ENCODE data around the gene UIMC1. TPM values are rescaled to one million over a fixed set of nuclear protein-coding genes. Genes with fewer than 3 reads are reported as not detected.

Gene UIMC1
- total and polyA plus RNA-seq, 2 experiments from 2014 or later: 25.3 to 30.8 TPM

- no peak overlapping the region for H3K4me3 ChIP-seq
- DNase-seq (ENCODE audit: low read depth in 1 of 2, low spot score in 1 of 2): no peak
These were observed 119.2 kb downstream of the UIMC1 start for GRCh38 chr5:176887252-176887849.

GRCh38 chr5:176886336-176887251 lies 120.0 kb downstream of the UIMC1 start:
- Histone ChIP-seq H3K4me3 (no peak overlapping the region), H3K4me1 (ENCODE audit: low read depth) (no peaks in the 10 kb centered on the region), H3K27ac (no peak overlapping the region), H3K27me3 (no peaks in the 10 kb centered on the region), H3K36me3 (no peaks in the 10 kb centered on the region), H3K9me3 (ENCODE audit: low read depth) (no peaks in the 10 kb centered on the region)
- DNase-seq (ENCODE audit: low read depth in 1 of 2, low spot score in 1 of 2): no peak
- TF ChIP-seq CTCF (IDR thresholded peaks at IDR 0.05; ENCODE audit: low read depth, low read length): no peak

More at GRCh38 chr5:176887252-176887849, 119.2 kb downstream of the UIMC1 start:
- H3K9me3 ChIP-seq (ENCODE audit: low read depth): no peaks in the 10 kb centered on the region
- no peak for TF ChIP-seq CTCF (IDR thresholded peaks at IDR 0.05; ENCODE audit: low read depth, low read length)
- no peaks in the 10 kb centered on the region for H3K27me3 ChIP-seq
- H3K27ac ChIP-seq: no peak overlapping the region
- no peaks in the 10 kb centered on the region for H3K36me3 ChIP-seq
- H3K4me1 ChIP-seq (ENCODE audit: low read depth): no peaks in the 10 kb centered on the region

GRCh38 chr5:176884571-176884890 lies 122.0 kb downstream of the UIMC1 start:
- Histone ChIP-seq H3K36me3 (no peaks in the 10 kb centered on the region), H3K4me3 (no peak overlapping the region), H3K9me3 (ENCODE audit: low read depth) (no peaks in the 10 kb centered on the region), H3K27me3 (no peaks in the 10 kb centered on the region), H3K27ac (no peak overlapping the region), H3K4me1 (ENCODE audit: low read depth) (no peaks in the 10 kb centered on the region)
- TF ChIP-seq CTCF (IDR thresholded peaks at IDR 0.05; ENCODE audit: low read depth, low read length): no peak
- DNase-seq (ENCODE audit: low read depth in 1 of 2, low spot score in 1 of 2): no peak

GRCh38 chr5:176883700-176884570 lies 122.6 kb downstream of the UIMC1 start:
- H3K9me3 ChIP-seq (ENCODE audit: low read depth): no peaks in the 10 kb centered on the region
- no peaks in the 10 kb centered on the region for H3K27me3 ChIP-seq
- TF ChIP-seq CTCF (IDR thresholded peaks at IDR 0.05; ENCODE audit: low read depth, low read length): no peak
- no peaks in the 10 kb centered on the region for H3K36me3 ChIP-seq
- no peaks in the 10 kb centered on the region for H3K4me1 ChIP-seq (ENCODE audit: low read depth)
- DNase-seq (ENCODE audit: low read depth in 1 of 2, low spot score in 1 of 2): no peak
- no peak overlapping the region for H3K27ac ChIP-seq
- H3K4me3 ChIP-seq: no peak overlapping the region

GRCh38 chr5:176882567-176882903 lies 124.0 kb downstream of the UIMC1 start:
- H3K9me3 ChIP-seq (ENCODE audit: low read depth): no peaks in the 10 kb centered on the region
- no peaks in the 10 kb centered on the region for H3K27me3 ChIP-seq
- H3K27ac ChIP-seq: no peak overlapping the region
- peak in 1 of 2 donors; percentile 6 for DNase-seq (ENCODE audit: low read depth in 1 of 2, low spot score in 1 of 2)
- TF ChIP-seq CTCF (IDR thresholded peaks at IDR 0.05; ENCODE audit: low read depth, low read length): no peak
- no peaks in the 10 kb centered on the region for H3K36me3 ChIP-seq
- no peaks in the 10 kb centered on the region for H3K4me1 ChIP-seq (ENCODE audit: low read depth)
- H3K4me3 ChIP-seq: no peak overlapping the region

All from cardiac muscle cell (in vitro differentiated cells and primary cell).